Retinal pigment epithelial cell (primary cell): ENCODE measurements around the gene RNF144B.

Experiments used
- DNase-seq: peaks from one replicate; pipeline ENCODE4 v3.0.0-alpha.2; 2010; ENCODE audit warnings: low read depth
- H3K4me3 ChIP-seq: 2 replicates; pipeline ENCODE4 v1.5.1; 2011; ENCODE audit warnings: mild to moderate bottlenecking, low read length, control low read depth, moderate library complexity
- CTCF ChIP-seq: conservative IDR thresholded peaks from 2 replicates; pipeline ENCODE4 v1.5.1; 2011; ENCODE audit warnings: low read depth, low read length, control low read depth, inconsistent platforms

The RNF144B gene

GRCh38 chr6:18425218-18425617 lies 38.1 kb downstream of the RNF144B start:
- no peak for TF ChIP-seq CTCF
- H3K4me3 ChIP-seq: no peak overlapping the region
- no peak for DNase-seq

- no peak for TF ChIP-seq CTCF
- no peak for DNase-seq
Observed at GRCh38 chr6:18427296-18427695, 40.1 kb downstream of the RNF144B start.

DNA sequence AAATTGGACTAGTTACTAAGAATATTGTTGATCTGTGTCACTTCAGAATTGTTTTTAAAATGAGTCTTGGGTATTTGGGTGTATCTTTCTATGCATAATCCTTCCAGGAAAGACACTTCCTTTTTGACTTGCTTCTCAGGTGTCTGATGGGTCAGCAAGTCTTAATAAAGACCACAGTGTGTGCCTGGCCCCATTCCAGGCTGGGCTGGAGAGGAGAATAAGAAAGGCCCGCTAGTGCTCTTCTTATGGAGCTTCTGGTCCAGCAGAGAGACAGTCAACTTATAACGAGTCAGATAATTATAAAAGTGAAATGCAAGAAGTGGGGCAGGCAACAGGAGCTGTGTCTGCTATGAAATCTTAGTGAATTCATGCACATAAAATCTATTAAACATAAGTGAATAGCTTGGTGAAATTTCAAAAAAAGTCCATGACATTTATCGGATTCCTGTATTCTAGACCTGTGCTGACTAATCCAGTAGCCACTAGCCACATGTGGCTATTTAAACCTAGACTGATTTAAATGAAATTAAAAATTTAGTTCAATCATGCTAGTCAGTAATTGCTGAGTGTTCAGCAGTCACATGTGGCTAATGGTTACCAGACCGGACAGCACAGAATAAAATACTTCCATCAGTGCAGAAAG lies 42.6 kb downstream of the RNF144B start:
- no peak overlapping the region for H3K4me3 ChIP-seq
- DNase-seq: no peak
- no peak for TF ChIP-seq CTCF

More at GRCh38 chr6:18427296-18427695, 40.1 kb downstream of the RNF144B start:
- H3K4me3 ChIP-seq: no peak overlapping the region

- no peak overlapping the region for H3K4me3 ChIP-seq
- DNase-seq: peak; percentile 31
- TF ChIP-seq CTCF: no peak
Observed at GRCh38 chr6:18431581-18431980, 44.4 kb downstream of the RNF144B start.

- no peak overlapping the region for H3K4me3 ChIP-seq
- no peak for TF ChIP-seq CTCF
- DNase-seq: no peak
Observed at GRCh38 chr6:18432180-18432579, 45.0 kb downstream of the RNF144B start.

- DNase-seq: no peak
- no peak for TF ChIP-seq CTCF
- H3K4me3 ChIP-seq: no peak overlapping the region
Observed at GRCh38 chr6:18432619-18433018, 45.5 kb downstream of the RNF144B start.

GRCh38 chr6:18433059-18433458 lies 45.9 kb downstream of the RNF144B start:
- no peak for DNase-seq
- no peak for TF ChIP-seq CTCF
- H3K4me3 ChIP-seq: no peak overlapping the region
